ENCODE results near the gene FCN2.

Gene FCN2

DNA sequence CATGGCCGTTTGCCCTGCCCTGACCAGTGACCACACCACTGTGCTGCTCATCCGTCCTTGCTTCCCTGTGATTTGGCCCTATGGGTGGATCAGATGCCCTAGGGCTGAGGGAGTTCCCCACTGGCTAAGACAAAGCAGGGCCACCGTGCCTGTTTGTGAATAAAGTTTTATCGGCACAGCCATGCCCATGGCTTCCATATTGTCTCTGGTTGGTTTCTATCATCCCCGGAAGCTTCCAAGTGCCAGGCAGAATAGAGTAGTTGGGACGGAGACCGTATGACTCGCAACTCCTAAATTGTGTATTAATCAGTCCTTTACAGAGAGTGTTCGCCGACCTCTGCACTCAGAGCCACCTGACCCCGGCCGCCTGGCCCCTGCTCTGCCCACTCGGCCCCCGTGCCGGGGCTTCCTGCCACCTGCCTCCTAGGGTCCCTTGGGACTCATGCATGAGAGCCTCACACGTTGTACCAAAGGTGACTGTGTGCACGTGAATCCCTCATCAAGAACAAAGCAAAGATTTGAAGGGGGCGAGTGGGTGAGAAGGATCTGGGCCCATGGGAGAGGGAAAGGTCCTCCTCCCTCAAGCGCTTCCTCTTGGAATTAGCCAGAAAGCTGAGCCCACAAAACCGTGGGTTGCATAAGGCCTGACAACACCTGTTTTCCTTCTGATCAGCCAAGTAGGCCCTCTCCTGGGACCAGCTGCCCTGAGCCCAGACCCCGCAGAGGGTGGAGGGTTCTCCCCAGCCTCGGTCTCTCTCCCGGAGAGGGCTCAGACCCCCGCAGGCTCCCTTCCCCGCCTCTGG, 11.7 kb upstream of the FCN2 start:
- no peak for DNase-seq (ENCODE audit: low read depth in 4 of 4, low spot score in 1 of 4)

DNA sequence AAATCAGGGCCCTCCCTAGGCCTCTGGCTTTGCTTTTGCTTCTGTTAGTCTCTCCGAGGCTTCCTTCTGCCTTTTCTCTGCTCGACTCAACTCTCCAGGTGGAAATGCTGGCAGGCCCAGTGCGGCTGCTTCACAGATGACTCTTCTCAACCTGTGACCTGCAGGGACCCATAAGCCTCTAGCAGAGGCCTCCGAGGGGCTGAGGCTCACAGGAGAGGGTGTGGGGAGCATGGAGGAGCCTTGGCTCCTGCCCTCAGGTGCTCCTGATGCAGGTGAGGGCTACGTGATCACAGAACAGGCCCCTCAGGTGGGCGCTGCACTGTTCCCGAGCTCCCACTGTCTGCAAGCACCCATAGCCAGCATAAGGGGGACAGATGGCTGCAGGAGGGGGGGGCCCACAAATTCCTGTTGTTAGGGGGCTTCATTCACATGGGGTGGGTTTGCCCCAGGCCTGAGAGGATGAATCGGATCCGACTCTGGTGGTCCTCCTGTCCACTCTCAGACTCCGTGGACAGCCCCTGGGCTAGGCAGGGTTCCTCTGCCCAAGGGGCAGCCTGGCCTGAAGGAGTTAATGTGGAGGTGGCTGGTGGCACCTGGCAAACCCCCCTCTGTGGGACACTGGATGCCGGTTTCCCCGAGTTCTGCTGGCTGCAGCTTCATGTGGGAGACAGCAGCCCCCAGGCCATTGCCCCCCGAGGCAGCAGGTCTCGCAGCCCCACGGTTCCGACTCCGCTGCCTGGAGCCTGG, 10.9 kb upstream of the FCN2 start:
- no peak for DNase-seq (ENCODE audit: low read depth in 4 of 4, low spot score in 1 of 4)

DNA sequence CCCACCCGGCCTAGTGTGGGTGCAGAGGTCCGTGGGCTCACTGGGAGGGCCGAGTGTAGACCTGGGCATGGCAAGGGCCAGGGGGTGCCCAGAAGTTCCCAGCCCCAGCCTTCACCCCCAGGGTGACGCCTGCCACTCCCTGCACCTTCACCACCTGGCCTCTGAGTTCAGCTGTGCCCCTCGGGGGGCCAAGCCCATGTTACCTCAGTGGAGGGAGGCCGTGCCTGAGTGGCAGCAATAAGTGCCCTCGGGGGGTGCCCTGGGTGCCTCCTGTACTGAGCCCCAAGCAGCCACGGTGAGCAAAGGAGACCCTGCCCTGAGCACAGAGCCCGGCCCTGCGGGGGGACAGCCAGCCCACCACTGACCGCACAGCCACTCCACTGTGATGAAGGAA, 10.3 kb upstream of the FCN2 start:
- no peak for DNase-seq (ENCODE audit: low read depth in 4 of 4, low spot score in 1 of 4)

DNA sequence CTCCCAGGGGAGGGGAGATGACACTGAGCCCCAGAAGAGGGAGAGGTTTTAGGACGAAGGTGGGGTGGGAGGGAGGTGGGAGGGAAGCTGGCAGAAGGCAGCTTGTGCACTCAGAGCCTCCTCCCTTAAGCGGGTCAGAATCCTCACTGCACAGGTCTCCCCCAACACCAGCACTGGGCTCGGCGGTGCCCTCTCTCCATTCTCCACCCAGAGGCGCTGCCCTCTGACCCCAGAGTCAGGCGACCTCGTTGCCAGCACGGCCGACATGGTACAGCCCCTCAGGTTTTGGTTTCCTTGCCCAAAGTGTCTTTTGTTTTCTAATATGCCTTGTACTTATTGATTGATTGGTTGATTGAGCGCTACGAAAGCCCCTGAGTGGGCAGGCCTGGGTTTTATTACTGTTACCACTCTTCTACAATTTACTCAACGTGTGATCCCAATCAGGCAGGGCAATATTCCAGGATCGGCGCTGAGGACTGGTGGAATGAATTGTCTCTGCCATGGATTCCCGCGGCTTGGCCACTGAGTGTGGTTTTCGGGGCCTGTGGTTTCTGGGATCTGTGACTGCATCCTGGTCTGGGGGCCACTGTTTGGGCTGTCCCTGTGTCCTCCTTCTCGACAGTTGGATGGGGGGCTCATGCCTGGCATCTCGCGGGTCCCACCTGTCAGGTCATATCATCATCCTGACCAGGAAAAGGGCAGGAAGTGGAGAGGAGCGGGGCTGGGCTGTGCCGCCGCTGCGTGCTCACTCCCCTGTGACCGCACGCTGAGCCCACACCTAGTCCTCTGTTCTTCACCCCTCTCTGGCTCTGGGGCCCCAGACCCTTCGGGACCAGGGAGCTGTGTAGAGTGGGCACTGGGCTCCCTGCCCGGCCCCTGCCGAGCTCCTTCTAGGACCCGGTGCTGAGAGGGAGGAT, 9.6 kb upstream of the FCN2 start:
- DNase-seq (ENCODE audit: low read depth in 4 of 4, low spot score in 1 of 4), result no peak

DNA sequence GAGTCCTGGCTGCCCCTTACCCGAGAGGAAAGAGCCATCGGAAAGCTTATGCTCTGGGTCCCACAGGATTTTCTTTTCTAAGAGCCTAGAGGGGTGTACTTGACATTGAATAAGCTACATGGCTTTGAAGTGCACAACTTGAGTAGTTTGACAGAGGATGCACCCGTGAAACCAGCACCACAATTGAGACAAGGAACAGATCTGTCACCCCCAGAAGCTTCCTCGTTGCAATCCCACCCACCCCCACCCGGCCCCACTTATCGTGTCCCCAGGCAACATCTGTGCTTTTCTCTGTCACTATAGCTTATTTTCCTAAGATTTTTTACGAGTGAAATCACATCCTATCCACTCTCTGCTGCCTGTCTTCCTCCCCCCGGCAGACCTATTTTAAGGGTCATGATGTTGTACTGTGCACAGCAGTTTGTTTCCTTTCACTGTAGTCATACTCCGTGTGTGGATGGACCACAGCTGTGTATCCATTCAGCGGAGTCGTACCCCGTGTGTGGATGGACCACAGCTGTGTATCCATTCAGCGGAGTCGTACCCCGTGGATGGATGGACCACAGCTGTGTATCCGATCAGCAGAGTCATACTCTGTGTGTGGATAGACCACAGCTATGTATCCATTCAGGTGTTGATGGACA, 8.8 kb upstream of the FCN2 start:
- no peak for DNase-seq (ENCODE audit: low read depth in 4 of 4, low spot score in 1 of 4)

DNA sequence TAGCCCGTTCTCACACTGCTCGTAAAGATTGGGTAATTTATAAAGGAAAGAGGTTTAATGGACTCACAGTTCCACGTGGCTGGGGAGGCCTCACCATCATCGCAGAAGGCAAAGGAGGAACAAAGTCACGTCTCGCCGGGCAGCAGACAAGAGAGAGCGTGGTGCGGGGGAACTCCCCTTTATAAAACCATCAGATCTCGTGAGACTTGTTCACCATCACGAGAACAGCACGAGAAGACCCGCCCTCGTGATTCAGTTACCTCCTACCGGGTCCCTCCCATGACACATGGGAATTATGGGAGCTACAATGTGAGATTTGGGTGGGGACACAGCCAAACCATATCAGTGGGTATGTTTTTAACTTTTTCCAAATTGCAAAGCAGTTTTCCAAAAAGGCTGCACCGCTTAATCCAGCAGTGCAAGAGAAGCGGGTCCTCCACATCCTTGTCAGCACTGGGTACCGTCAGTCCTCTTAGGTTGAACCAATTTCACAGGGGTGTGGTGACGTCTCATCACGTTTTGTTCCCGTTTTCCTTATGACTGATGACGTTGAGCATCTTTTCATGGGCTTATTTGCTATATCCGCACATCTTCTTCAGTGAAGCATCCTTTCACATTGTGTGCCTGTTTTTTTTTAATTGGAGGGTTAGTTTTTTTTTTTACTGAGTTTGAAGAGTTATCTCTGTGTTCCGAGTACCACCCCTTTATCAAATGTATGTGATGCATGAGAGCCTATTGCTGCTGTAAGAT, 8.0 kb upstream of the FCN2 start:
- DNase-seq (ENCODE audit: low read depth in 4 of 4, low spot score in 1 of 4), result no peak

DNA sequence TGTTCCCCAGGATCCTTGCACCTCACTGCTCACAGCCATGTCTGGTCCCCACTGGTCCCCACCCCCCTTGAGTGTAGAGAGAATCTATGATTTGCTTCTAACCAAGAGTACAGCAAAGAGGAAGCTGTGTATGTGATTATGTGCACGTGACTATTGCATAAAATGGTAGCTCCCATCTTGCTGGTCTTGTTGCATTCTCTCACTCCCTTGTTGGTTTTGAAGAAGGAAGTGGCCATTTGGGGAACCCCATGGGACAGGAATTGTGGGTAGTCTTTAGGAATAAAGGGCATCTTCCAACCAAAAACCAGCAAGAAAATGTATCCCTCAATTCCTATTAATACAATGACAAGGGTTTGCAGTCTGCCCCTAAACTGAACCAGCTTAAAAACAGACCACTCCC, 5.2 kb upstream of the FCN2 start:
- no peak for DNase-seq (ENCODE audit: low read depth in 4 of 4, low spot score in 1 of 4)

DNA sequence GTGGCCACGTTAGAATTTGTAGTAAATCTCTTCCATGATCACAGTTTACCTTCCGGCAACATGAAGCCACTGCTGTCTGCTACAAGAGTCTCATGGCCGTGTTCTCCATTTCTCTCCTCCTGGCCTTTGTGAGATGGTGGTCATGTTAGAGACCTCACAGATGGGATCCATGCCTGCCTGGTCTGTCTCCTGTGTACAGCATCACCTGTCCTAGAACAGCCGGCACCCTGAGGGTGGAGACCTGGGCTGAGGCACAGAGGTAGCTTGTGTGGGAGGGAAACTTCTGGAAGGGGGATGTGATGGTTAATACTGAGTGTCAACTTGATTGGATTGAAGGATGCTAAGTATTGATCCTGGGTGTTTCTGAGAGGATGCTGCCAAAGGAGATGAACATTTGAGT, 3.1 kb upstream of the FCN2 start:
- no peak for DNase-seq (ENCODE audit: low read depth in 4 of 4, low spot score in 1 of 4)

DNA sequence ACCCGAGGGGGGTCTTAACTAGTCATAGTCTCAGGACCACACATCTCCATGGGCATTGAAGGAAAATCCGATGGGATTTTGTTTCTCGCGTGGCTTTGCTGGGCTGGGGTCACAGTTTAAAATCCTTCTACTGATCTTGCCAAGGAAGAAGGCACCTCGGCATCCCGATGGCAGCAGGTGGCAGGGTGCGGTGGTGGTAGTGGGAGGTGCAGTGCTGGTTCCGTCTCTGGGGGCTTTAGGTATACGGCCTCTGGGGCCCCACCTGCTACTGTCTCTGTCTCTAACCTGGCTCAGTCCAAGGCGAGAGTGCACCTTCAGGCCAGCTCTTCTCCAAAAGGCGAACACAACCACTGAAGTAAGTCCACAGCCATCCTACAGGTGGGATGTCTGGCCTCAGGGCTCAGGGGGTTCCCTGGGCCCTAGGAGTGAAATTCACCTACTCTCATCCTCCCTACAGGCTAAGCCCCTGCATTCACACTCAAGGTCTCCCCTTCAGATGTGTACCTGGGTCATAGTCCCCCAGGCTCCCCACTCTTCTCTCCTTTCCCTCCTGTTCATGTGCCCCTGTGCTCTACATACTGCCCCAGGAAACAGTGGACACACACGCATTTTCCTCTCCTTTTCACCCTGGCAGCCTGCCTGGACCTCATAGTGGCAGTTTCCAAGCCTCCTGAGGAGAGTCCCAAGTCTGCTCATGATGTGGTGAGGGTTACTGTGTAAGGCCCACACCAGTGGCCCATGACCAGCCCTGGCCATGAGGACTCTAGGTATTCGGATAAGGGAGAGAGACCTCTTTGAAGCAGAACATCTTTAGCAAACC, 736 bp upstream of the FCN2 start:
- DNase-seq (ENCODE audit: low read depth in 4 of 4, low spot score in 1 of 4), result no peak

DNA sequence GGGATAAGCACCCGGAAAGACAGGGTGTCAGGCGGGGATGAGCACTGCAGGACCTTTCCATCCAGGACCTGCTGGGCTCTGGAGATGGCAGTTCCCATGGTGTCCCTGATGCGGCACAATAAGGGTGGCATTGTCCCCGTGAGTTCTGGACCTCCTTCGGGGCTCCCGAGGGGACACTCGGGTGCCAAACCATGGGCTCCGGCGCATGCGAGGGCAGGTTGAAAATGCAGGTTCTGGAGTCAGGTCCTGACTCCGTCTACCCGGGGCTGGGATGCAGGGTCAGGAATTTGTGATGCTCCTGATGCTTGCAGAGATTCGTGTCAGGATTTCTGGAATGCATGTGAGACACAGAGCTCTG, 682 bp downstream of the FCN2 start:
- no peak for DNase-seq (ENCODE audit: low read depth in 4 of 4, low spot score in 1 of 4)

DNA sequence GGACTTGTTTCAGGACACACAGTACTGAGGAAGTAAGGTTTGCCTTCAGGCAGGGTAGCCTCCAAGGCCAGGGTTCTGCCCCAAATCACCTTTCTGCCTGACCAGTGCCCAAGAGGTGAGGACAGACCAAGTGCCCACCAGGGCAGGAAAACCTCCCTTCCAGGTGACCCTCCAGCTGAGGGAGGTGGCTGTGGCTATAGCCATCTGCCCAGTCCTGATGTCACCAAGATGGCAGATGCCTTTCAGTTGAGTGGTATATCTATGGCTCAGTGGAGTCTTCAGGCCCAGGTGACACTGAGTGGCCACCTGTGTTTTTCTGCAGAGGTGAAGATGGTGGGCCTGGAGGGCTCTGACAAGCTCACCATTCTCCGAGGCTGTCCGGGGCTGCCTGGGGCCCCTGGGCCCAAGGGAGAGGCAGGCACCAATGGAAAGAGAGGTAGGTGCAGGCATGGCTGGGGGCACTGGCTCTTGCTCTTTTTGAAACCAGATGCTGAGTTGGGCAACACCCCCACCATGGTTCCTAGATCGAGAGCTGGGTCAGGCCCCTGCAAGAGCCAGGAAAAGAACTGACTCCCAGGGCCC, 1.7 kb downstream of the FCN2 start:
- no peak for DNase-seq (ENCODE audit: low read depth in 4 of 4, low spot score in 1 of 4)

DNA sequence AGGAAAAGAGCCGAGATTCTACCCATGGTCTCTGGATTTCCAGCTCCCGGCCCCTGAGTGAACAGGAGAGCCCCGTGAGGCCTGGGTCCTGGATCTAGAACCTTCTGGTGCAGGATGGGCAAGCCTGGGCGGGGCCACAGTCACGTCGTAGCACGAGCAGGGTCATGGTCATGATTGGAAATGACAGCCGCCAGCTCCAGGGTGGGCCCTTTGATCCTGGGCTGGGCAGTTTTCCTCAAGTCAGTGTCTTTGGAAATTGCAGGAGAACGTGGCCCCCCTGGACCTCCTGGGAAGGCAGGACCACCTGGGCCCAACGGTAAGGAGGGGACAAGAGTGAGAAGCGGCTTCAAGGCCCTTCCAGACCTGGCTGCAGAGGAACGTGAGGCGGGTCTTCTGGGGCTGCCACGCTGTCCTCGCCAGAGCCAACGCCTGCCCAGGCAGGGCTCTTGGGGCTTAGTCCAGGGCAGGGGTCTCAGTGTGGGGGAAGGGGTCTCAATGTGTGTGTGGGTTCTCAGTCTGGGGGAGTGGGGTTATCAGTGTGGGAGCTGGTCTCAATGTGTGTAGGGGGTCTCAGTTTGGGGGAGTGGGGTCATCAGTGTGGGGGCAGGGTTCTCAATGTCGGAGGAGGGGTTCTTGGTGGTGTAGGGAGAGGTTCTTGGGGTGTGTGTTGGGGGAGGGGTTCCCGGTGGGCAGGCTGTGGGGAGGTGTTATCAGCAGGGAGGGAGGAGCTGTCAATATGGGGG, 2.6 kb downstream of the FCN2 start:
- no peak for DNase-seq (ENCODE audit: low read depth in 4 of 4, low spot score in 1 of 4)

DNA sequence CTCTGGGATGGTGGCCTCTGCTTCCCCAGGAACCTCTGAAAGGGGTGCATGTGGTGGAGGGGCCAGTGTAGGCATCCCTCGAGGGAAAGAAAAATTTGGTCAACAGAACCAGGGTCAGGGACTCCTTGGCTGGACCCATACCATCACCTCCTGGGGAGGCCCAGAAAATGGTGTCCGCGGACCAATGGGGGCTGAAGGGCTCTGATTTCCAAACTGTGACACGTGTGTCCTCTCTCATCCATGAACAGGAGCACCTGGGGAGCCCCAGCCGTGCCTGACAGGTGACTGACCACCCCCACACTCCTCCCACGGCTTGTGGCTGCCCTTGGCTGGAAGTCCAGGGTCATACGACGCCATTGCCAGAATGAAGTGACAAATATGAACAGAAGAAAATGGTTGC, 3.9 kb downstream of the FCN2 start:
- no peak for DNase-seq (ENCODE audit: low read depth in 4 of 4, low spot score in 1 of 4)

DNA sequence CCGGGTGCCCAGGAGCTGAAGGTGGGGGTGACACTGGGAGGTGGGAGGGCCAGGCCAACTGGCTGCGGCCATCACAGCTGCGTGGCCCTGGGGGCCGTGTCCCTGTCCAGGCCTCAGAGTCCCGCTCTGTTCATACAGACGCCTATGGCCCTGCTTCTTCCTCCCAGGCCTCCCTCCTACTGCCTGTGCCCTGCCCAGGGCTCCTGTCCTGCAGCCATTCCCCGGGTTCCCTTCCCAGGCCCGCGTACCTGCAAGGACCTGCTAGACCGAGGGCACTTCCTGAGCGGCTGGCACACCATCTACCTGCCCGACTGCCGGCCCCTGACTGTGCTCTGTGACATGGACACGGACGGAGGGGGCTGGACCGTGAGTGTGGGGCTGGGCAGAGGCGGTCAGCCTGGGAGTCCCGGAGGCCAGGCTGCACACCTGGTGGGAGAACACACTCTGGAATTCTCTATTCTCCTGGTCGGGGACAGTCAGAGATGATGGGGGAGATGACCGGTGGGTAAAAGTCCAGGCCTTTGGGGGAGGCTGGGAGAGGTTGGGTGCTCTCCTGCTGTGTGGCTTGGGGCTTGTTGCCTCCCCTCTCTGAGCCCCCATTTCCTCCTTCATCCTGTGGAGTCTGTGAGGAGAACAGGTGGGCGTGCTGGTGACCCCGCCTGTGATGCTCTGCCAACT, 4.5 kb downstream of the FCN2 start:
- no peak for DNase-seq (ENCODE audit: low read depth in 4 of 4, low spot score in 1 of 4)

DNA sequence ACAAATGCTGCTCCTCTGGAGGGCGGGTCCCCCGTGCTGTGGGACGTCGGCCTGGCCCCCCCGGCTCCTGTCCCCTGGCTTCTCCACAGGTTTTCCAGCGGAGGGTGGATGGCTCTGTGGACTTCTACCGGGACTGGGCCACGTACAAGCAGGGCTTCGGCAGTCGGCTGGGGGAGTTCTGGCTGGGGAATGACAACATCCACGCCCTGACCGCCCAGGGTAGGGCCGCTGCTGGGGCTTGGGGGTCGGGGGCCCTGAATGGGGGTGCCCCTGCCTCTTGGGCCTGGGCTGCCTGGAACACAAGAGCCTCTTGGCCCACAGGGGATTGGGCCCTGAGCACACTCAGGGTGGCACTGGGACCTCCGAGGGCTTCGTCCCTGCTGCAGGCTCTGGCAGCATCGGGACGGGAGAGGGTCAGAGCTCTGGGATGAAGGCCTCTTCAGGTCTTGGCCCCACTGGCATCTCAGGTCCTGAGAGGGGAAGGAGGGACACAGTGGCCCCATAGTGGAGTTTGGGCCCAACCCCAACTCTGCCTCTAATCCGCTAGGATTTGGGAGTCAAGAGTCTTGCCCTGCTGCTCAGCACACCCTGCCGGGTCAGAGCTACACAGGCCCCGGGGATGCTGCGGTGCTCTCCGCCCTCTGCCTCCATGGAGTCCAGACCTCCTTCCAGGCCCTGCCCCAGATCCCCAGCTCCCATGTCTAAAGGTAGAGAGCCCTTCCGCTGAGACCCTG, 5.2 kb downstream of the FCN2 start:
- DNase-seq (ENCODE audit: low read depth in 4 of 4, low spot score in 1 of 4), result no peak

DNA sequence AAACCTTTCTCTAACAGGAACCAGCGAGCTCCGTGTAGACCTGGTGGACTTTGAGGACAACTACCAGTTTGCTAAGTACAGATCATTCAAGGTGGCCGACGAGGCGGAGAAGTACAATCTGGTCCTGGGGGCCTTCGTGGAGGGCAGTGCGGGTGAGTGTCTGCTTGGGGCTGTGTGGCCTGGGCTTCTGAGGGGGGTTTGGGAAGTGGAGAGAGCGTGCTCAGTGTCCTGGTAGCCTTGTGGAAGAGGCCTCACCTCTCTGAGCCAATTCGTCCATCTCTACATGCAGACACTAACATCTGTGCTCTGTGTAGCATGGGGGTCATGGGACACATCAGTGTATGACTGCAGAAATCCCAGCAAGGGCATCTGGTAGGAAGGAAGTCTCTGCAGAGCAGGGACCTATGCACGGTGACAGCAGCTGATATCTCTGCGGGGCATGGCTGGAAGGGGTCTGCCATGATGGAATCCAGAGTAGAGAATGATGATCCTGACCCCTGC, 5.9 kb downstream of the FCN2 start:
- no peak for DNase-seq (ENCODE audit: low read depth in 4 of 4, low spot score in 1 of 4)

DNA sequence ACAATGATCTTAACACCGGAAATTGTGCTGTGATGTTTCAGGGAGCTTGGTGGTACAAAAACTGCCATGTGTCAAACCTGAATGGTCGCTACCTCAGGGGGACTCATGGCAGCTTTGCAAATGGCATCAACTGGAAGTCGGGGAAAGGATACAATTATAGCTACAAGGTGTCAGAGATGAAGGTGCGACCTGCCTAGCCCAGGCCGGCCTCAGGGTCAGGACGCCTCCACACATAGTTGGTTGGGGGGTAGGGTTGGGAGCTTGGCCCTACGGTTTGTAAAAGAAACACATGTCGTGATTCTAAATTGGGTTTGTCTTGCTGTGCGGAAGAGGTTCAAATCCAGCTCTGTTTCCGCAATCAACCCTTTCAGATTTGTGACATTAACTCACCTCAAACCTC, 6.6 kb downstream of the FCN2 start:
- DNase-seq (ENCODE audit: low read depth in 4 of 4, low spot score in 1 of 4), result no peak

All from stimulated activated CD4-positive, alpha-beta T cell treated with anti-CD3 and anti-CD28 coated beads, Interleukin-1b, Interleukin-23, amount 100 ng/mL, for 24 hours (primary cell).